IMR-90 (cell line): ENCODE measurements around the gene ADPRHL1. TPM values are rescaled to one million over a fixed set of nuclear protein-coding genes. Genes with fewer than 3 reads are reported as not detected.

Experiments
- ATAC-seq: fragments of 200-7000 bp; cut with Tn5 transposase; 2 replicates; pipeline ENCODE4 v1.9.1; 2020; ENCODE audit warnings: low read depth, mild to moderate bottlenecking, moderate library complexity
- BruUV-seq: library from RNA; stranded (reverse); fragments of 400-500 nt; replicated peaks from 2 replicates; lab custom pipeline; 2021; lab: Mats Ljungman, UMichigan
- CTCF ChIA-PET: fragments of 300-600 bp; formaldehyde crosslinking; extraction: SDS; loops from one replicate; lab custom pipeline; 2021; ENCODE audit warnings: antibody characterized with exemption; lab: Yijun Ruan, JAX
- POLR2A ChIA-PET: fragments of 300-600 bp; sonication (Branson Sonifier 250); formaldehyde crosslinking; loops from one replicate; lab custom pipeline; 2022; ENCODE audit warnings: antibody characterized with exemption; ENCODE audit not compliant: unreplicated experiment; lab: Charles Lee
- DNase-seq: peaks from one replicate; pipeline ENCODE4 v3.0.0; 2013
- H2AFZ ChIP-seq: replicated peaks from 2 replicates; pipeline ENCODE3; 2013; ENCODE audit warnings: low read length, mild to moderate bottlenecking; ENCODE audit not compliant: poor library complexity
- H2AK5ac ChIP-seq: 2 replicates; pipeline ENCODE4 v1.6.1; 2013; ENCODE audit warnings: low read depth, low read length, inconsistent platforms
- H2AK9ac ChIP-seq: replicated peaks from 2 replicates; pipeline ENCODE3; 2013; ENCODE audit warnings: mild to moderate bottlenecking, low read depth, low read length, moderate library complexity; ENCODE audit not compliant: poor library complexity
- H2BK120ac ChIP-seq: 2 replicates; pipeline ENCODE4 v1.6.1; 2013; ENCODE audit warnings: low read depth, low read length, inconsistent platforms
- H2BK15ac ChIP-seq: 3 replicates; pipeline ENCODE4 v1.6.1; 2013; ENCODE audit warnings: low read depth, low read length, inconsistent platforms
- H2BK20ac ChIP-seq: 2 replicates; pipeline ENCODE4 v1.6.1; 2013; ENCODE audit warnings: low read depth, mild to moderate bottlenecking, inconsistent platforms, low read length, moderate library complexity
- H2BK5ac ChIP-seq: 2 replicates; pipeline ENCODE4 v1.6.1; 2013; ENCODE audit warnings: mild to moderate bottlenecking, low read depth, low read length, inconsistent platforms; ENCODE audit not compliant: poor library complexity, severe bottlenecking
- H3K14ac ChIP-seq: replicated peaks from 2 replicates; pipeline ENCODE4 v1.6.1; 2013; ENCODE audit warnings: low read depth, low read length, inconsistent platforms
- H3K18ac ChIP-seq: 2 replicates; pipeline ENCODE4 v1.6.1; 2013; ENCODE audit warnings: low read depth, low read length, control low read depth
- H3K23ac ChIP-seq: 2 replicates; pipeline ENCODE4 v1.6.1; 2013; ENCODE audit warnings: low read depth, low read length, inconsistent platforms
- H3K27ac ChIP-seq: 2 replicates; pipeline ENCODE4 v1.5.1; 2013; ENCODE audit warnings: mild to moderate bottlenecking, control low read depth, low read length; ENCODE audit not compliant: insufficient read depth
- H3K27me3 ChIP-seq: 2 replicates; pipeline ENCODE4 v1.6.1; 2013; ENCODE audit warnings: low read length; ENCODE audit not compliant: control insufficient read depth, insufficient read depth
- H3K36me3 ChIP-seq: 2 replicates; pipeline ENCODE4 v1.6.1; 2013; ENCODE audit warnings: low read length, mixed read lengths; ENCODE audit not compliant: control insufficient read depth, insufficient read depth
- H3K4ac ChIP-seq: 2 replicates; pipeline ENCODE4 v1.6.1; 2013; ENCODE audit warnings: low read depth, low read length, inconsistent platforms
- H3K4me1 ChIP-seq: 2 replicates; pipeline ENCODE4 v1.6.1; 2013; ENCODE audit warnings: low read length, mixed read lengths; ENCODE audit not compliant: control insufficient read depth, insufficient read depth
- H3K4me2 ChIP-seq: 2 replicates; pipeline ENCODE4 v1.6.1; 2013; ENCODE audit warnings: low read depth, mild to moderate bottlenecking, control low read depth, low read length, moderate library complexity
- H3K4me3 ChIP-seq: 2 replicates; pipeline ENCODE4 v1.5.1; 2013; ENCODE audit warnings: low read depth, mild to moderate bottlenecking, control low read depth, low read length, moderate library complexity; ENCODE audit not compliant: insufficient read depth
- H3K56ac ChIP-seq: 2 replicates; pipeline ENCODE4 v1.6.1; 2013; ENCODE audit warnings: low read length, inconsistent platforms; ENCODE audit not compliant: insufficient read depth; ENCODE audit errors: extremely low read depth
- H3K79me1 ChIP-seq, 2 experiments: 2 replicates each; pipeline ENCODE4 v1.6.1; 2013; ENCODE audit warnings: low read length in 2 of 2, inconsistent platforms in 1 of 2, low read depth in 1 of 2
- H3K9ac ChIP-seq: 2 replicates; pipeline ENCODE4 v1.6.1; 2013; ENCODE audit warnings: low read depth, low read length, control low read depth
- H3K9me1 ChIP-seq: 2 replicates; pipeline ENCODE4 v1.6.1; 2013; ENCODE audit warnings: low read length, inconsistent platforms; ENCODE audit not compliant: insufficient read depth
- H3K9me3 ChIP-seq: 2 replicates; pipeline ENCODE4 v1.6.1; 2013; ENCODE audit warnings: low read length; ENCODE audit not compliant: control insufficient read depth, insufficient read depth
- H4K20me1 ChIP-seq: 2 replicates; pipeline ENCODE4 v1.6.1; 2013; ENCODE audit warnings: low read length, inconsistent platforms; ENCODE audit not compliant: insufficient read depth
- H4K5ac ChIP-seq: 2 replicates; pipeline ENCODE4 v1.6.1; 2013; ENCODE audit warnings: mild to moderate bottlenecking, low read depth, low read length, control low read depth
- H4K8ac ChIP-seq, 2 experiments: 2 replicates each; pipeline ENCODE4 v1.6.1; 2013; ENCODE audit warnings: low read depth in 2 of 2, low read length in 2 of 2, control low read depth in 1 of 2, inconsistent platforms in 1 of 2
- H4K91ac ChIP-seq: 2 replicates; pipeline ENCODE4 v1.6.1; 2013; ENCODE audit warnings: low read depth, low read length, inconsistent platforms; ENCODE audit not compliant: insufficient read depth
- CEBPB ChIP-seq: IDR thresholded peaks from 2 replicates; pipeline ENCODE4 v1.6.1; 2012; ENCODE audit warnings: low read depth, low read length, improper control_type of control experiment
- USF2 ChIP-seq: fragments of 150-350 bp; IDR thresholded peaks from 2 replicates; pipeline ENCODE4 v1.6.1; 2017; ENCODE audit warnings: mild to moderate bottlenecking, antibody characterized with exemption, low read length, low read depth
- WGBS, 2 experiments: methylation state at CpG; one replicate each; pipeline versions ENCODE4 v1.1.5 to v1.1.7; 2013; ENCODE audit warnings: missing lambda C conversion rate in 2 of 2; ENCODE audit not compliant: insufficient read length in 1 of 2; ENCODE audit errors: extremely low coverage in 2 of 2; 5-methylcytosine and 5-hydroxymethylcytosine counted together
- dilution Hi-C: fragments of 300-500 bp; cut with HindIII; formaldehyde crosslinking; loops from one replicate; pipeline ENCODE4 v1.14.3; 2018; ENCODE audit warnings: low sequenced_read_pairs; ENCODE audit not compliant: unreplicated experiment
- in situ Hi-C: fragments of 300-500 bp; cut with MboI; formaldehyde crosslinking; loops from 3 replicates; pipeline ENCODE4 v1.14.3; 2019; ENCODE audit warnings: low sequenced_read_pairs, inconsistent platforms, mixed read lengths
- intact Hi-C: fragments of 100-400 bp; cut with micrococcal nuclease; formaldehyde crosslinking; loops from 2 replicates; pipeline ENCODE4 v1.10.0; 2022
- polyA plus RNA-seq, 3 experiments: library from polyadenylated mRNA; depleted of rRNA; stranded (reverse); fragments of >200 nt; gene quantifications; 2 replicates each; pipeline ENCODE4 v1.2.3, GENCODE V29; 2012; ENCODE audit warnings: low replicate concordance in 1 of 3
- total RNA-seq: library from RNA; depleted of rRNA; stranded (reverse); fragments of >200 nt; gene quantifications from 2 replicates; pipeline ENCODE4 v1.2.3, GENCODE V29; 2012

The ADPRHL1 gene
- total and polyA plus RNA-seq, 2 of the 4 experiments (the other 2 are of a cell fraction), result 0.36 to 0.67 TPM

- no peak for TF ChIP-seq USF2
Observed at GRCh38 chr13:113428469-113428865, 24.8 kb downstream of the ADPRHL1 start (continued).

- Histone ChIP-seq H3K4me3 (no peak overlapping the region), H3K23ac (no peak overlapping the region), H2AFZ (peak overlapping the region; percentile 5), H3K4ac (peak overlapping the region; percentile 15), H3K36me3 (no peaks in the 10 kb centered on the region), H3K4me1 (peaks cover 6% of the 10 kb centered on the region; the same call in 1 of the 2 replicates), H2BK120ac (peak overlapping the region; percentile 74), H3K9me3 (no peaks in the 10 kb centered on the region), H4K20me1 (no peaks in the 10 kb centered on the region), H3K4me2 (no peak overlapping the region), H3K9me1 (no peaks in the 10 kb centered on the region), H2AK9ac (peak overlapping the region; percentile 74), H3K14ac (no peak overlapping the region; the same call in 1 of the 2 replicates), H4K5ac (no peak overlapping the region), H2BK5ac (no peak overlapping the region), H3K18ac (no peak overlapping the region), H3K79me1 (no peaks in the 10 kb centered on the region), H4K91ac (peak overlapping the region; percentile 55), H3K9ac (no peak overlapping the region), H3K27me3 (no peaks in the 10 kb centered on the region), H4K8ac (no peak overlapping the region; a peak in 1 of 4 replicates), H2AK5ac (peak overlapping the region; percentile 78; the same call in 1 of the 2 replicates), H2BK20ac (peak overlapping the region; percentile 83), H2BK15ac (no peak overlapping the region), H3K27ac (no peak overlapping the region), H3K56ac (no peak overlapping the region)
- CTCF ChIA-PET, result interaction anchor here (0.6 kb wide), 1 partner anchor 72 kb away, joined by 5 read pairs; no protein-coding TSS in a partner anchor
- TF ChIP-seq USF2 (no peak), CEBPB (peak; percentile 85)
- ATAC-seq (peak; percentile 63), DNase-seq (peak; percentile 45)
- POLR2A ChIA-PET, result no interaction called here
- WGBS, 2 experiments, result 91% methylated on average over 17 of the region's 31 CpGs; no CpG with 5 or more reads in 1 of the 2 experiments
- dilution Hi-C loops (no loop called here), intact Hi-C loops (no loop called here), in situ Hi-C loops (no loop called here)
- BruUV-seq, result no TSS peak
Observed at GRCh38 chr13:113427562-113428468, 25.5 kb downstream of the ADPRHL1 start.
